Sciatic nerve (tissue), 2 donors: ENCODE measurements around the gene TOB2. TPM values are rescaled to one million over a fixed set of nuclear protein-coding genes. Genes with fewer than 3 reads are reported as not detected.
A peak's percentile ranks its signal among the peaks of the same experiment; 100 is the strongest.

Source experiments
- ATAC-seq: fragments of 200-7000 bp; cut with Tn5 transposase; one replicate; pipeline ENCODE4 v1.9.1; 2020; ENCODE audit warnings: mild to moderate bottlenecking, moderate library complexity
- DNase-seq: peaks from one replicate; pipeline ENCODE4 v3.0.0-alpha.2; 2020; ENCODE audit warnings: low spot score
- intact Hi-C: fragments of 100-400 bp; cut with DNase I; formaldehyde crosslinking; loops from one replicate; pipeline ENCODE4 v1.14.2; 2022
- total RNA-seq: library from RNA; stranded (reverse); fragmentation: NEBNext Ultra II Directional; extraction: Animal tissue kit (Norgen Biotek cat#: 25700); gene quantifications from one replicate; pipeline ENCODE4 v1.2.1, GENCODE V29; 2021
- donor health status: DM: no; HTN: no; CAD: no.
- donor health status: DM: no; HTN: no; CAD: no.

Gene TOB2, protein sequence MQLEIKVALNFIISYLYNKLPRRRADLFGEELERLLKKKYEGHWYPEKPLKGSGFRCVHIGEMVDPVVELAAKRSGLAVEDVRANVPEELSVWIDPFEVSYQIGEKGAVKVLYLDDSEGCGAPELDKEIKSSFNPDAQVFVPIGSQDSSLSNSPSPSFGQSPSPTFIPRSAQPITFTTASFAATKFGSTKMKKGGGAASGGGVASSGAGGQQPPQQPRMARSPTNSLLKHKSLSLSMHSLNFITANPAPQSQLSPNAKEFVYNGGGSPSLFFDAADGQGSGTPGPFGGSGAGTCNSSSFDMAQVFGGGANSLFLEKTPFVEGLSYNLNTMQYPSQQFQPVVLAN
- total RNA-seq: 67.7 TPM

DNA sequence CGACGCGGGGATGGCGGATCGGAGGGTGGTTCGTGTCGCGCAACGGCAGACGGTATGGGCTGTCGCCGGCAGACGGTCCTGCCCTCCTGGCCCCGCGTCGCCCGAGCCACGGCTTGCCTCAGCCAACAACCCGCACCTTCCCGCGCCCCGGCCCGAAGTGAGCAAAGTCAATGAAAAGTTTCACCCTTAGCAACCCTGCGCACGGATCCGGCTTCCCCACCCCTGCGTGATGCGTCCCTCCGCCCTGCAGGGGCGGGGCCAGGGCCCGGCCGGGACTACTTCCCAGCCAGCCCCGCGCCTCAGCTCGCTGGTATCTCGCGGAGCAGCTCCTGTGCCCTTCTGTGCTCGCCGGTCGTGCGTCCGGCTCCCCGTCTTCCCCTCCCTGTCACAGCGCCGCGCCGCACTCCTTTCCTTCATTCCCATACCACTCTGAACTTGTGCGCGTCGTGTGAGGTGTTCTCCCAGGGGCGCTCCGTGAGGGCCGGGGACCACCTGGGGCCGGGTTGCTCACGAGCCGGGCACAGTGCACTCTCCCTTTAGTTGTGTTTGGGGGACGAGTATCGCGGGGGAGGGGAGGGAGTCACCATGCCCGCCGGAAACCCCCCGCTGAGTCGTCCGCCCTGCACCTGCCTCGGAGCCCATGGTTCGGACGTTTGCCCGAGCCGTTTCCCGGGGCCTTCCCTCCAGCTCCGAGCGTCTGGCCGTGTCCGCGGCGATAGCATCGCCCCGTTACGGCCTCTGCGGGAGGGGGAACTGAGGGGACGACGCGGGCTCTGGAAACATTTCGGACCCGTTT lies at the start of gene TOB2:
Gene TOB2, minus strand, starts transcription at position 163 of the 796 bp plus-strand sequence. CDS start 9,456 bp downstream, outside the sequence.
- peak; percentile 79 for ATAC-seq
- peak; percentile 97 for DNase-seq
- intact Hi-C loops: no loop called here

DNA sequence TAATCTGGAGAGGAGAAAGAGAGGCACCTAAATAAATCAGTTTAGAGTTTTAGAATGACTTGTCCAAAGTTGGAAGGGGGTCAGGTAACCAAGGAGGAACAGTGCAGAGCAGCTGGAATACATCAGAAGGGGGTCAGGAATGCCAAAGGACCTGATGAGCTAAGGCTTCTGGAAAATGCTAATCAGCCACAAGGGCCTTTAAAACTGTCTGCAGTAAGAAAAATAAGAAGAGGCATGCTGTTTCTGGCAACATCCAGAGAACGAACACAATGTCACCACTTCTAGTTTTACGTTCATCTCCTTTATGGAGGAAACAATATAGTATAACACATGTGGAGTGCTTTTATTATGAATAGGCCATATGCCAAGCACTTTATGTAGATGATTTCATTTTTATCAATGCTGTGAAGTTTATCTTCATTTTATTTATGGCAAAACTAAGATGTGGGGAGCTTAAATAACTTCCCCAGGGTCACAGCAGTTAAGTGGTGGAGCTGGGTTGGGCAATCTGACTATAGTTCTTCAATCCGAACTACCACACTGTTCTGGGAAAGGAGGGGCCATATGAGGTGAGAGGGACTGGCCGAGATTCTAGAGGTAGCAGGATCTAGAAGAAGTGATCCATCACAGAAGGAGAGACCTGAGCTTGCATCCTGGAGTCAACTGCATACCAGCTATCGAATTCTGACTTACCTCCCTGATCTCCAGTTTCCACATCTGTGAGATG lies 44.9 kb upstream of the TOB2 start:
- DNase-seq: no peak
- intact Hi-C loops: no loop called here
- peak; percentile 69 for ATAC-seq

DNA sequence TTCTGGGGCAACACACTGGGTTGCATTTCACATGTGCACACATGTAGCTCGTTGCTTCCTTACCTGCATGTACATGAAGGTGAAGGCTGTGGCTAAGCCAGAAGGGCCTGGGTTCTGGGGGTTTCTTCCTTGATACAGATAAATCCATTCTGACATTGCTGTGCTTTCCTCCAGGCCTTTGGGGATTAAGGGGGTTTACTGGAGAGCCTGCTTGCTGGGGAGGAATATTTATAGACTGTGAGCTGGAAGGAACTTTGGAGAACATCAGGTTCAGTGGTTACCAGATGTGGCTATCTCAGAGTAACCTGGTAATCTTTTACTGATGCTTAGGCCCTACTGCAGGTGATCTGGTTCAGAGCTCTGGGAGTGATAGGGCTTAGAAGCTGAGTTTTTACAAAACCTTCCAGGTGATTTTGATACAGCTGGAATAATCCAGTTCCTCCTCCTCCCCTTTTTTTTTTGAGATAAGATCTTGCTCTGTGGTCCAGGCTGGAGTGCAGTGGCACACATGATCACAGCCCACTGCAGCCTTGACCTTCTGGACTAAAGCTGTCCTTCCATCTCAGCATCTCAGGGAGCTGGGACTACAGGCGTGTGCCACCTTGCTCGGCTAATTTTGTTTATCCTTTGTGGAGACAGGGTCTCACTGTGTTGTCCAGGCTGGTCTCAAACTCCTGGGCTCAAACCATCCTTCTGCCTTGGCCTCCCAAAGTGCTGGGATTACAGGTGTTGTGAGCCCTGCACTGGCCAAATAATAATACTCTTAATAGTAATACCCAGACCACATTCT lies 42.2 kb upstream of the TOB2 start:
- DNase-seq (no peak), ATAC-seq (no peak)
- intact Hi-C loops: no loop called here

- intact Hi-C loops: no loop called here
- ATAC-seq (no peak), DNase-seq (no peak)
Measured at GRCh38 chr22:41488076-41488475, 41.5 kb upstream of the TOB2 start.

DNA sequence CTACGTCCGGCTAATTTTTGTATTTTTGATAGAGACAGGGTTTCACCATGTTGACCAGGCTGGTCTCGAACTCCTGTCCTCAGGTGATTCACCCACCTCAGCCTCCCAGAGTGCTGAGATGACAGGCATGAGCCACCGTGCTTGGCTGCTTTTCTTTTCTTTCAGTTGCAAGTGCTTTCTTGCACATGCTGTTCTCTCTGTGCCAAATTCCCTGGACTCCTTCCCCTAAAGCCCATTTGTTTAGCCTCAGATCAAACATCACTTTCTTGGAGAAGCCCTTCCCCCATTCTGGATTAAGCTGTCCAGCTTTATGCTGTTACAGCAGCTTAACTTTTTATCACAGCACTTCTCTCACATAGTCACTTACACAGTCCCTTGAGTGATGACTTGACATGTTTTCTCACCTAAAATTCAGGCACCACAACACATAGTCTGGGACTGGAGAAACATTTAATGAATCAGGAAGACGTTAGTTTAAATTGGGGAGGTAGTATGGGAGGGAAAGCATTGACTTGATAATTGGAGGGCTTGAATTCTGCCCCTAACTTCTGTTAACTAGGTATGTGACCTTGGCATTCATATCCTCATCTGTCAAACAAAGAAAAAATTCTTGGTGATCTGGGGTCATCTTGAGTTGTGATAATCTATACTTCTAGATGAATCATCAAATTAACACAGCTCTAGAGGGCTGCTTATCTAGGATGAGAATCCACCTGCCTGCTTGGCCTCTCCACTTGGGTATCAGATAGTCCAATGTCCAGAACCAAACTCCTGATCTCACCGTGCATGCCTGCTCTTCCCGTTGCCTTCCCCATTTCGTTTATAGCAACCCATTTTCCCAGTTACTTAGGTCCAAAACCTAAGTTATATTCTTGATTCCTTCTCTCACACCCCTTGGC lies 40.7 kb upstream of the TOB2 start:
- ATAC-seq: no peak
- DNase-seq: no peak
- intact Hi-C loops: no loop called here

GRCh38 chr22:41485033-41485432 lies 38.4 kb upstream of the TOB2 start:
- intact Hi-C loops: no loop called here
- ATAC-seq (no peak), DNase-seq (no peak)

DNA sequence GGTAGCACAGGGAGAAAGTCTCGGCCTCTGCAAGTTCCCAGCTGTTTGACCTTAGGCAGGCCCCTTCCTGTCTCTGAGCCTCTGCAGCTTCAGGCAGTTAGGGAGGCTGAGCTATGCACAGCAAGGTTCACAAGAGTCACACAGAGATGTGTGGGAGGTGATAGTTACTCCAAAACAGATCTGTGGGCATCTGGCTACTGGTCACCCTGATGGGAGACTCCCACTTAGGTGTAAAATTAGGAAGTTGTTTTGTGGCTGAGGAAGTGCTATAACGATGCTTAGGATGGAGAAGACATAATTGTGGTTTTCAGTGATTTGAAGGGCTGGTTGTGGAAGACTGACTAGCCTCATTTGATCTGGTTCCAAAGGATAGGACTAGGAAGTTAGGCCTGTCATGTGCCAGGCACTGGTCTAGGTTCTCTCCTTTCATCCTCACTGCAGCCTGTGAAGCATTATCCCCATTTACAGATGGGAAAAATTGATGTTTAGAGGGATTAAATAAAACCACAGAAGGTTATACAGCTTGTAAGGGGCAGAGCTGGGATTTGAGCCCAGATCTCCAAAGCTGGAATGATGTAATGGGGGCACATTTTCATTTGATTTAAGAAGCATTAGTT lies 35.8 kb upstream of the TOB2 start:
- DNase-seq (no peak), ATAC-seq (peak; percentile 27)
- intact Hi-C loops: no loop called here

GRCh38 chr22:41481925-41482318 lies 35.3 kb upstream of the TOB2 start:
- no peak for DNase-seq
- intact Hi-C loops: no loop called here

DNA sequence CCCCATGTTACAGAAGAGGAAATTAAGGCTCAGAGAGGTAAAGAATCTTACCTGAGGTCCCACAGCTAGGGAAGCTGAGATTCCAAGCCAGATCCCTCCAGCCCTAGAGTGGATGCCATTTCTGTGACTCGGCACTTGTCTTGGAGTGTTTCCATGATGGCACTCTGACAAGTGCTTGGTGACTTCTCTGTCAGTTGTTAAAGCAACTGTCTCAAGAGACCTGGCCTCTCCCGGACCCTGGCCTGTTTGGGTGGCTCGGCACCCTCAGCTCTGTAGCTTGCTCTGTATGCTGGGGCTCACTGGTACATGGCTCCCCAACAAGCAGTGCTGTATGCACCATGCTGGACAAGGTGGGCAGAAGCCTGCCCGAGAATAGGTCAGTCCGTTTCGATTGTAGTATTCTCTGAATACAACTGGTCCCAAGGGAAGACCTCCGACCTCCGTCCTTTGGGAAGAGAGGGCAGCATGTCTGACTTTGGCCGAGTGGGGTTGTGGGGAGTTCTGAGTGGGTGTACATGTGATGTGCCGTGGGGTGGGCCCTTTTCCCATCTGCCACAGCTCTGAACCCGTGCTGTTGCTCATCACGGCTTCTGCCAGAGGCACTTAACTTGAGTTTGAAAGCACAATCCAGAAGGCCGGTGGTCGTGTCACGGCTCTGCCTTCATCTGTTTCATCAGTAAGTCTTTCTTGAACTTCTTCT lies 34.7 kb upstream of the TOB2 start:
- intact Hi-C loops: no loop called here
- DNase-seq: no peak
- ATAC-seq: no peak

More at GRCh38 chr22:41481925-41482318, 35.3 kb upstream of the TOB2 start:
- no peak for ATAC-seq

DNA sequence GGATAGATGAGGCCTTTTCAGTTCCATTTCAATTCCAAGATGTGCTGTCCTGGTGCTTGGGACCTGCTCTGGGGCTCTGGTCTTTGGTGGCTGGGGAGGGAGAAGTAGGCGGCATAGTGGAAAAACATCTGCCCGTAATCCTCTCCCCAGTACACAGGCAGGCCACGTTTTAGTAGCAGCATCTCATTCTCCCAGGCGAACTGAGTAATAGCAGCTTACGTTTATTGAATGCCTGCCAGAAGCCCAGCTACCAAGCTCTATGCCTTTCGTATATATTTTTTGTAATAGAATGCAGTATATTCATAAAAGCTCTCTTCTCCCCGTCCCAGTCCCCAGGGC lies 33.8 kb upstream of the TOB2 start:
- no peak for DNase-seq

GRCh38 chr22:41479671-41480396 lies 33.2 kb upstream of the TOB2 start:
- no peak for DNase-seq
- intact Hi-C loops: no loop called here
- peak; percentile 40 for ATAC-seq

More for the DNA sequence above, 33.8 kb upstream of the TOB2 start:
- intact Hi-C loops: no loop called here
- ATAC-seq: peak; percentile 28

- DNase-seq (no peak), ATAC-seq (peak; percentile 71)
- intact Hi-C loops: no loop called here
Measured at GRCh38 chr22:41478891-41479521, 32.4 kb upstream of the TOB2 start.

GRCh38 chr22:41478473-41478872 lies 31.9 kb upstream of the TOB2 start:
- DNase-seq (no peak), ATAC-seq (no peak)
- intact Hi-C loops: no loop called here

DNA sequence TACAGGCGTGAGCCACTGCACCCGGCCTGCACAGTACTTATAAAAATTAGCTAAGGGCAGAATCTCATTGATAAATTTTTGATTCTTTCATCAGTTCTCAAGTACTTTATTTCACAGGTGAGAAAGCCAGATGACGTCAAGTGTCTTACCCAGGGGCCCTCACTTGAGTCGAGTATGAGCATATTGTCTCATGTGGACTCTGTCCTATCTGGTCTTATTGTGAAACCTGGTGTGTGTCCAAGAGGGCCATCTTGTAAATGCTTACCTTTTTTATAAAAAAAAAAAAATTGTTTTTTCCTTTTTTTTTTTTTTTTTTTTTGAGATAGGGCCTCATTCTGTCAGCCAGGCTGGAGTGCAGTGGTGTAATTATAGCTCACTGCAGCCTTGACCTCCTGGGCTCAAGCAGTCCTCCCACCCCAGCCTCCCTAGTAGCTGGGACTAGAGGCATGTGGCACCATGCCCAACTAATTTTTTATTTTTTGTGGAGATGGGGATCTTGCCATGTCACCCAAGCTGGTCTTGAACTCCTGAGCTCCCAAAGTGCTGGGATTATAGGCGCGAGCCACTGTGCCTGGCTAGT lies 28.4 kb upstream of the TOB2 start:
- DNase-seq (no peak), ATAC-seq (no peak)
- intact Hi-C loops: no loop called here

DNA sequence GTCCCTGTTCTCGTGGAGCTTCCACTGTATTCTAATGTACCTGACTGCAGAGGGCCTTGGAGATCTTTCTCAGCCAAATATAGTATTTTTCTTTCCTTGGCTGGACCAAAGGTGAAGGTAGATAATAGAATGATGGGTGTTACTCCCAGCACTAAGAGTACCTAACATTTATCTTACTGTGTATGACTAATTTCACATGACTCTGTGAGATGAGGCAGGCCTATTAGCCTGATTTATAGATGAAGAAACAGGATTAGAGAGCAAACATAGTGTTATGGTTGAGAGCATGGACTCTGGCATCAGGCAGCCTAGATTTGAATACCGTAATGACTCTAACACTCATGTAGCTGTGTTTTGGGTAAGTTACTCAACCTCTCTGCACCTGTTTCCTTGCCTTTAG lies 25.0 kb upstream of the TOB2 start:
- DNase-seq (no peak), ATAC-seq (no peak)
- intact Hi-C loops: no loop called here

GRCh38 chr22:41470886-41471285 lies 24.3 kb upstream of the TOB2 start:
- DNase-seq: no peak
- no peak for ATAC-seq
- intact Hi-C loops: no loop called here
